K562 (cell line): Measurements from ENCODE around the gene KIF5A. TPM values are rescaled to one million over a fixed set of nuclear protein-coding genes. Genes with fewer than 3 reads are reported as not detected.
A peak's percentile ranks its signal among the peaks of the same experiment; 100 is the strongest.

ENCODE experiments used
- ATF7 ChIP-seq: fragments of 450-650 bp; IDR thresholded peaks from 2 replicates; pipeline ENCODE4 v1.7.1; 2014; ENCODE audit warnings: mild to moderate bottlenecking, moderate library complexity
- MAZ ChIP-seq, 2 experiments: fragments of 450-650 bp in 1 of 2; sonication (generic) in 1 of 2; formaldehyde crosslinking; IDR thresholded peaks in 1 of 2; conservative IDR thresholded peaks in 1 of 2; 2 replicates each; pipeline versions ENCODE4 v1.4.0 to v1.5.0; 2020; ENCODE audit warnings: mild to moderate bottlenecking in 1 of 2, missing genetic modification reagents in 1 of 2
- RB1 ChIP-seq: fragments of 450-650 bp; IDR thresholded peaks from 2 replicates; pipeline ENCODE4 v1.6.1; 2017; ENCODE audit warnings: low read depth, mild to moderate bottlenecking
- TEAD1 ChIP-seq, 2 experiments: fragments of 450-650 bp in 1 of 2; sonication (generic) in 1 of 2; formaldehyde crosslinking; IDR thresholded peaks; 2 replicates each; pipeline versions ENCODE4 v1.4.0 to v1.8.0; 2020 to 2022; ENCODE audit warnings: mild to moderate bottlenecking in 2 of 2, missing genetic modification reagents in 1 of 2
- polyA plus RNA-seq, 8 experiments: library from polyadenylated mRNA; depleted of rRNA in 4 of 8; stranded (reverse) in 5 of 8; unstranded in 3 of 8; fragments of >200 nt; fragmentation: Nextera tagmentation in 2 of 8; fragmentation: Illumina TruSeq in 1 of 8; extraction: Ambion mirVana in 2 of 8; extraction: Trizol in 1 of 8; gene quantifications; 2 replicates each; pipeline versions ENCODE4 v1.2.1 to v1.2.3, GENCODE V29; 2011 to 2014; ENCODE audit warnings: inconsistent platforms in 1 of 8, missing spikeins in 1 of 8
- total RNA-seq, 7 experiments: library from RNA; depleted of rRNA in 6 of 7; stranded (reverse); fragments of >200 nt in 6 of 7; fragmentation: Illumina TruSeq in 2 of 7; extraction: Trizol in 2 of 7; gene quantifications; 2 replicates each; pipeline versions ENCODE4 v1.2.1 to v1.2.3, GENCODE V29; 2011 to 2021; ENCODE audit warnings: low replicate concordance in 1 of 7
- TF ChIP-seq, protein P1 (sequence below), 2 experiments: fragments of 450-650 bp; formaldehyde crosslinking in 1 of 2; IDR thresholded peaks; 2 replicates each; pipeline versions ENCODE4 v1.4.0 to v1.6.1; 2014 to 2020; ENCODE audit warnings: mild to moderate bottlenecking in 2 of 2, borderline replicate concordance in 1 of 2, low read depth in 1 of 2
- TF ChIP-seq, protein P2 (sequence below): sonication (generic); formaldehyde crosslinking; IDR thresholded peaks from 2 replicates; pipeline ENCODE4 v1.8.1; 2023; ENCODE audit warnings: mild to moderate bottlenecking, missing genetic modification reagents
- TF ChIP-seq, protein P3 (sequence below), 2 experiments: IDR thresholded peaks; 2 replicates each; pipeline ENCODE4 v1.6.1; 2012; ENCODE audit warnings: improper control_type of control experiment in 2 of 2, low read depth in 2 of 2, low read length in 2 of 2, borderline replicate concordance in 1 of 2

KIF5A gene
- total and polyA plus RNA-seq, 9 of the 15 experiments (the other 6 are each of a cell fraction or from before 2014, with no cell fraction given) = 3.4 to 17.7 (median 8.0) TPM

DNA sequence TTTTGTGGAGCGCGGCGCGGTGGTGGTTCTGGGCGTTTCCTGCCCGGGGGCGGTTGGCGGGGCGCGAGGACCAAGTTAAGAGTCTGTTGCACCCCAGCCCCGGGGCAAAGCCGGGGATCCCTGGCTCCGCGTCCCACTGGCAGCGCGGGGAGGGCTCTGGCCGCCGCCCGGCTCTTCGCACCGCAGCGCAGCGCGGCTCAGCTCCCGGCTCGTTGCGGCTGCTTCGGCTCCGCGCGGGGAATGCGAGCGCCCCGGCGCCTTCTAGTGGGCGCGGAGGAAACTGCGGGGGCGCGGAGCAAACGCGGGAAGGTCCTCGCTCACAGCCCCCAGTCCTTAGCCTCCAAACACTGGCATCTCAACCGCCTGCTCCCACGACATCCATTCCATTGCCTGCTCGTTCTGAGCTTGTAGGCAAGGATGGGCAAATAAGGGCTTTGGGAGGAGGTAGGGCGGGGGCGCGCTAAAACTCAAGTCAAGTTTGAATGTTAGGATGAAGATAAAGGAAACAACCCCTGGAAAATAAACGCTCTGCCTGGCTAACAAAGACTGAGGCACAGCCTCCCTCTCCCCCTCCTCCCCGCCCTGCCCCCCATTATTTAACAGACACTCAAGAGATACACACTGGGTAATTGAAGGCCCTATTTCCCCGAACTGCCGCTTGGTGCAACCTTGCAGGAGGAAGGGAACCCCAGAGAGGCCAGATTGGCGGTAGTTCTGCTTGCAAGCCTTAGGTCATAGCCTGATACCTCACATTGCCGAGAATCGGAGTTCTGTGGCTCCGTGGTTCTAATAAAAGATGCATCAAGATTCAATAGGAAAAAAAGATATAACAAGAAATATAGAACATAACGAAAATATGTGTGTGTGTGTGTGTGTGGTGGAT, 83.4 kb downstream of the KIF5A start, which contains the start of gene B4GALNT1 (continued):
- TF ChIP-seq, protein P1, sequence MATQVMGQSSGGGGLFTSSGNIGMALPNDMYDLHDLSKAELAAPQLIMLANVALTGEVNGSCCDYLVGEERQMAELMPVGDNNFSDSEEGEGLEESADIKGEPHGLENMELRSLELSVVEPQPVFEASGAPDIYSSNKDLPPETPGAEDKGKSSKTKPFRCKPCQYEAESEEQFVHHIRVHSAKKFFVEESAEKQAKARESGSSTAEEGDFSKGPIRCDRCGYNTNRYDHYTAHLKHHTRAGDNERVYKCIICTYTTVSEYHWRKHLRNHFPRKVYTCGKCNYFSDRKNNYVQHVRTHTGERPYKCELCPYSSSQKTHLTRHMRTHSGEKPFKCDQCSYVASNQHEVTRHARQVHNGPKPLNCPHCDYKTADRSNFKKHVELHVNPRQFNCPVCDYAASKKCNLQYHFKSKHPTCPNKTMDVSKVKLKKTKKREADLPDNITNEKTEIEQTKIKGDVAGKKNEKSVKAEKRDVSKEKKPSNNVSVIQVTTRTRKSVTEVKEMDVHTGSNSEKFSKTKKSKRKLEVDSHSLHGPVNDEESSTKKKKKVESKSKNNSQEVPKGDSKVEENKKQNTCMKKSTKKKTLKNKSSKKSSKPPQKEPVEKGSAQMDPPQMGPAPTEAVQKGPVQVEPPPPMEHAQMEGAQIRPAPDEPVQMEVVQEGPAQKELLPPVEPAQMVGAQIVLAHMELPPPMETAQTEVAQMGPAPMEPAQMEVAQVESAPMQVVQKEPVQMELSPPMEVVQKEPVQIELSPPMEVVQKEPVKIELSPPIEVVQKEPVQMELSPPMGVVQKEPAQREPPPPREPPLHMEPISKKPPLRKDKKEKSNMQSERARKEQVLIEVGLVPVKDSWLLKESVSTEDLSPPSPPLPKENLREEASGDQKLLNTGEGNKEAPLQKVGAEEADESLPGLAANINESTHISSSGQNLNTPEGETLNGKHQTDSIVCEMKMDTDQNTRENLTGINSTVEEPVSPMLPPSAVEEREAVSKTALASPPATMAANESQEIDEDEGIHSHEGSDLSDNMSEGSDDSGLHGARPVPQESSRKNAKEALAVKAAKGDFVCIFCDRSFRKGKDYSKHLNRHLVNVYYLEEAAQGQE (IDR thresholded peaks at IDR 0.05; ENCODE audit: borderline replicate concordance) = peak; percentile 72
- TF ChIP-seq, protein P1 (CRISPR knock-in tag; IDR thresholded peaks at IDR 0.05; ENCODE audit: low read depth) = no peak
- TF ChIP-seq ATF7 (0 out of 2 replicates have a peak, but pooled peaks have one; percentile 50), MAZ (CRISPR knock-in tag; conservative IDR thresholded peaks at IDR 0.05 in 1 of 2, IDR thresholded peaks at IDR 0.05 in 1 of 2) (peak; percentile 82 to 89), TEAD1 (CRISPR knock-in tag; IDR thresholded peaks at IDR 0.05) (peak; percentile 67 to 97; a peak in 3 of 4 replicates), RB1 (peak; percentile 98)
- TF ChIP-seq, protein P2, sequence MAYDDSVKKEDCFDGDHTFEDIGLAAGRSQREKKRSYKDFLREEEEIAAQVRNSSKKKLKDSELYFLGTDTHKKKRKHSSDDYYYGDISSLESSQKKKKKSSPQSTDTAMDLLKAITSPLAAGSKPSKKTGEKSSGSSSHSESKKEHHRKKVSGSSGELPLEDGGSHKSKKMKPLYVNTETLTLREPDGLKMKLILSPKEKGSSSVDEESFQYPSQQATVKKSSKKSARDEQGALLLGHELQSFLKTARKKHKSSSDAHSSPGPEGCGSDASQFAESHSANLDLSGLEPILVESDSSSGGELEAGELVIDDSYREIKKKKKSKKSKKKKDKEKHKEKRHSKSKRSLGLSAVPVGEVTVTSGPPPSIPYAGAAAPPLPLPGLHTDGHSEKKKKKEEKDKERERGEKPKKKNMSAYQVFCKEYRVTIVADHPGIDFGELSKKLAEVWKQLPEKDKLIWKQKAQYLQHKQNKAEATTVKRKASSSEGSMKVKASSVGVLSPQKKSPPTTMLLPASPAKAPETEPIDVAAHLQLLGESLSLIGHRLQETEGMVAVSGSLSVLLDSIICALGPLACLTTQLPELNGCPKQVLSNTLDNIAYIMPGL = peak; percentile 95
- TF ChIP-seq, protein P3, sequence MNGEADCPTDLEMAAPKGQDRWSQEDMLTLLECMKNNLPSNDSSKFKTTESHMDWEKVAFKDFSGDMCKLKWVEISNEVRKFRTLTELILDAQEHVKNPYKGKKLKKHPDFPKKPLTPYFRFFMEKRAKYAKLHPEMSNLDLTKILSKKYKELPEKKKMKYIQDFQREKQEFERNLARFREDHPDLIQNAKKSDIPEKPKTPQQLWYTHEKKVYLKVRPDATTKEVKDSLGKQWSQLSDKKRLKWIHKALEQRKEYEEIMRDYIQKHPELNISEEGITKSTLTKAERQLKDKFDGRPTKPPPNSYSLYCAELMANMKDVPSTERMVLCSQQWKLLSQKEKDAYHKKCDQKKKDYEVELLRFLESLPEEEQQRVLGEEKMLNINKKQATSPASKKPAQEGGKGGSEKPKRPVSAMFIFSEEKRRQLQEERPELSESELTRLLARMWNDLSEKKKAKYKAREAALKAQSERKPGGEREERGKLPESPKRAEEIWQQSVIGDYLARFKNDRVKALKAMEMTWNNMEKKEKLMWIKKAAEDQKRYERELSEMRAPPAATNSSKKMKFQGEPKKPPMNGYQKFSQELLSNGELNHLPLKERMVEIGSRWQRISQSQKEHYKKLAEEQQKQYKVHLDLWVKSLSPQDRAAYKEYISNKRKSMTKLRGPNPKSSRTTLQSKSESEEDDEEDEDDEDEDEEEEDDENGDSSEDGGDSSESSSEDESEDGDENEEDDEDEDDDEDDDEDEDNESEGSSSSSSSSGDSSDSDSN (IDR thresholded peaks at IDR 0.05; ENCODE audit: borderline replicate concordance in 1 of 2, low read depth in 2 of 2, low read length in 2 of 2) = peak; percentile 49 to 93; a peak in 2 of 4 replicates
